Fibroblast of pulmonary artery (primary cell): ENCODE results near the gene NXT1.
A peak's percentile ranks its signal among the peaks of the same experiment; 100 is the strongest.

Source experiments
- DNase-seq: peaks from one replicate; pipeline ENCODE4 v3.0.0-alpha.2; 2010; ENCODE audit warnings: low read depth
- H3K4me3 ChIP-seq: replicated peaks from 2 replicates; pipeline ENCODE4 v1.5.1; 2011; ENCODE audit warnings: low read depth, mild to moderate bottlenecking, control low read depth, low read length, moderate library complexity
- CTCF ChIP-seq: IDR thresholded peaks from 2 replicates; pipeline ENCODE4 v1.5.1; 2011; ENCODE audit warnings: mild to moderate bottlenecking, control low read depth, low read length, inconsistent platforms; ENCODE audit errors: missing control alignments

NXT1 gene

GRCh38 chr20:23401051-23401450 is 50.5 kb downstream of the NXT1 start:
- H3K4me3 ChIP-seq: no peak overlapping the region
- DNase-seq: no peak
- no peak for TF ChIP-seq CTCF

GRCh38 chr20:23403751-23404150 is 53.2 kb downstream of the NXT1 start:
- DNase-seq: peak; percentile 19
- no peak overlapping the region for H3K4me3 ChIP-seq
- no peak for TF ChIP-seq CTCF

- H3K4me3 ChIP-seq: no peak overlapping the region
- TF ChIP-seq CTCF: no peak
- peak; percentile 50 for DNase-seq
These were observed 53.6 kb downstream of the NXT1 start for GRCh38 chr20:23404196-23404595.
